Tibial nerve (tissue), 3 donors: ENCODE data around the gene RELN.

ENCODE experiments used
- CTCF ChIP-seq, 5 experiments: fragments of 200-600 bp in 3 of 5; fragments of 450-650 bp in 2 of 5; sonication (generic) in 3 of 5; IDR thresholded peaks; one replicate each; pipeline ENCODE4 v1.5.1; 2016 to 2019; ENCODE audit warnings: antibody characterized with exemption in 5 of 5, mild to moderate bottlenecking in 3 of 5, moderate library complexity in 2 of 5
- POLR2A ChIP-seq, 2 donors: fragments of 450-650 bp; IDR thresholded peaks; one replicate each; pipeline ENCODE4 v1.6.1; 2017; ENCODE audit warnings: antibody characterized with exemption in 2 of 2, mild to moderate bottlenecking in 2 of 2, moderate library complexity in 2 of 2

- TF ChIP-seq CTCF (IDR thresholded peaks at IDR 0.05), result no peak
- no peak for TF ChIP-seq POLR2A (IDR thresholded peaks at IDR 0.05)
Observed at GRCh38 chr7:103466814-103467213, 522.6 kb downstream of the RELN start.
